GM19023 (cell line): Measurements from ENCODE around the gene MPO.

ENCODE experiments used
- ATAC-seq: cut with Tn5 transposase; IDR thresholded peaks from one replicate; pipeline ENCODE4 v1.9.1; 2021; ENCODE audit warnings: mild to moderate bottlenecking, moderate library complexity; ENCODE audit not compliant: unreplicated experiment

MPO gene

DNA sequence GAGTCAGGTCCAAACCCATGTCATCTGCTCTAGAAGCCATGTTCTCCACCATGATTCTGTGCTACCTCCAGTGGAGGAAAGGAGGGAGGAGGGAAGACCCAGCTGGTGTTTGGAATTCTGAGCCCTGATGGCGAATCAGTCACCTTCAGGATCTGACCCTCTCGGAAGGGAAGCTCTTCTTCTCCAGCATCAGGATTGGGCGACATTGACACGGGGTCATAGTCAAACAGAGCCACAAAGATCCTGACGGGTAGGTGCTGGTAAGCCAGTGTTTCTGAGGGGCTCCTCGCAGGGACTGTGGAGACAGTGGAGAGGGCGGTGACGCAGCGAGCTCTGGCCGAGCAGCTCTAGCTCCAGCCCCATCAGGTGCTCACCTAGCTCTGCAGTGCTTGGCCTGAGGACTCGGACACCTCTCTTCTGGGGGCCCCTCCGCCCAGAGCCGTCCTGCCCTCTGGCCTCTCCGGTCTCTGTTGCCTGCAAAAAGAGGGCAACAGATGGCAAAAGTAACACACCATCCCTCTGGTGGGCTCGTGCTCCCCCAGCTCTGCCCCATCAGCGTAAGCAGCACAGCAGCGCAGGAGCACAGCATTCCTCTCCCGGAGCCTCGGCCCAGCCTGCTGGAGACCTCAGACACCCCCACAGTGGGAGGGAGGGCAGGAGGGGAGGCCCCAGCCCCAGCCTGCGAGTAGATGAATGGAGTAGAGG lies 26.9 kb upstream of the MPO start:
- ATAC-seq, result no peak

DNA sequence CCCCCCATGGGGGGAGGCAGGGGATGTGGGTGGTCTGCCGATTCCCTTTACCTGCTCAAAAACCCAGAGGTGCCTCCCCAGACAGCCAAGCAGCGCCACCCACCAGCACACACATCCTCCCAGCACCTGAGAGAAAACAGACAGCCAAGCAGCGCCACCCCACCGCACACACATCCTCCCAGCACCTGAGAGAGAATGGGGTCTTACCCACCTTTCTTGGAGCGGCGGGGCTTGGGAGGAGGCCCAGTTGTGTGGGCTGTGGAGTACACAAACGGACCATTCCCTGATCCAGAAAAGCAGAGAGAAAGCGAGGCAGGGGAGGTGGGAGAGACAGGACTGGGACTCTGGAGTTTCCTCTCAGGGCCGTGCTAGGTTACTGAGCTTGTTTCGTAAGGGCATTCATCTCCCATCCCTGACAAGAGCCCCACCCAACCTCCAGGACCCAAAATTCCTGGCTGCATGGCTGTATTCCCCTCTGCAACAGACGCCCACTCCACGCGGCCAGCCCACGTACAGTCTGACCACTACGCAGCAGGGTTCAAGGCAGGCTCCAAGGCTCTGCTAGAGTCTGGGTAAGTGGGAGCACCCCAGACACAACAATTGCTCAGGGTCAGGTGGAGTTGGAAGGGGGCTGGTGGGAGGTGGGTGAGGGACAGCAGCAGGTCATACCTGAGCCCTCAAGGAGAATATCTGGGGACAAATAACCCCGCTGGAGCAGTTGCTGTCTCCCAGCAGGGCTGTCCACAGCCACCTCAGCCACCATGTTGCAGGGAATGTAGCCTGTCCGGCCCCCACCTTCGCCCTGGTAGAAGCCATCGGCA lies 25.6 kb upstream of the MPO start:
- ATAC-seq, result no peak

- no peak for ATAC-seq
These were observed 24.9 kb upstream of the MPO start for GRCh38 chr17:58305626-58306025.

- no peak for ATAC-seq
These were observed 24.2 kb upstream of the MPO start for GRCh38 chr17:58304750-58305486.

DNA sequence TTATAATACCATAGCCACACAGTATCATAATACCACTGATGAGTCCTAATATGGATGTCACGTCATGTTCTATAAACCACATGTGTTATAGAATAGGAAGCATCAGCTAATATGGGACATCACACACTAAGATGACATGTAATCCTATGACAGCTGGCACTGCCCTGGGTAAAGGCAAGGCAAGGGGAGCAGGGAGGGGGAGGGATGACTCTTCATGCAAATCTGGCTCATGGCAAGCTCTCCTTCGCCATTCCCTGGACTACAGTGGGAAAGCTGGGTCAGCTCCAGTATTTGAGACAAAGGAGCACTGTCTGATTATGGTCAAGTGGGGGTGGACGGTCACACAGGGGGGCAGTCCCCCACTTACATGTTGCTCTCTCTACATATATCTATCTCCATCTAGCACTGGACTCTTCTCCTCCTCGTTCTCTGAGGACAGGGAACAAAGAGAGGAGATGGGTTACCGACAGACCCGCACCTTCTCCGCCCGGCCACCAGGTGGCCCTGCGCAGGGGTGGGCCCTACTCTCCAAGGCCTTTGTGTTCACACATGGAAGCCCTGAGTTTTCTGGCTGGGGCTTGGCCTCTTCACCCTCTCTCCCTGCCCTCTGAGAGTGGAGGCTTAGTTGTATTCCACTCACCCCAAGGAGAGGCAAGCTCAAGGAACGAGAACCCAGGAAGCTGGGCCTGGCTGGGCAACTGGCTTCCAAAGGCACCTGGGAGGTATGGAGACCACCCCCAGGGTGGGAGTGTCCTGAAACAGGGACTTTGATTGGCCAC lies 23.4 kb upstream of the MPO start:
- no peak for ATAC-seq

- no peak for ATAC-seq
These were observed 22.3 kb upstream of the MPO start for GRCh38 chr17:58302919-58303585.

DNA sequence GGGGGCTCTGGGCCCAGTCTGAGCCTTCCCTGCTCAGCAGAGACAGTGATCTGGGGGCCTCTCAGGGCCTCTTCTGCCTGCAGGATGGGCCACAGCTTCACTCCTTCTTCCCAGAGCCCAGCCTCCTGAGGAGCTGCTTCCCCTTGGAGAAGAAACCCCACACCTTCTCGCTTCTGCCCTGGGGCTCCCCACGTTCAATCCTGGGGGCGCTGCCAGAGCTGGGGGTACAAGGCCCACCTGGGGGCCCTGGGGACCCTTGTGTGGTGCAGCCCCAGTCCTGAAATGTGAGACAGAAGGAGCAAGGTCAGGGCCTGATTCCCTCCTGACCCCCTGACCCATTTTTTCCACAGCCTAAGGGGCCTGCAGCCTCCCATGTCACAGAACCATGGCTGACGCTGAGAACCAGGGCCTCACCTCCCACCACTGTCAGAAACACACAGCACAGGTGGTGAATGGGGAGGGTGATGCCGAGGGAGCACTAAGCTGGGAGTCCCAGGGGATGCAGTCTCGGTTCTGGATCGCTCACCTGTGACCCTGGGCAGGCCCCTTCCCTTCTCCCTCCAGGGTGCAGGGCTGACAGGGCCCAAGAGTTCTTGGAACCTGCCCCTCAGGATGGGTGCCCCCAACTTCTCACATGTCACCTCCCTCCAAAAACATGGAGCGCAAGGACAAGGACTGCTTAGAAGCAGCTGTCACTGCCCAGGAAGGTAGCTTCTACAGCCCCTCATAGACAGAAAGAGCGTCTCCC lies 21.6 kb upstream of the MPO start:
- no peak for ATAC-seq

DNA sequence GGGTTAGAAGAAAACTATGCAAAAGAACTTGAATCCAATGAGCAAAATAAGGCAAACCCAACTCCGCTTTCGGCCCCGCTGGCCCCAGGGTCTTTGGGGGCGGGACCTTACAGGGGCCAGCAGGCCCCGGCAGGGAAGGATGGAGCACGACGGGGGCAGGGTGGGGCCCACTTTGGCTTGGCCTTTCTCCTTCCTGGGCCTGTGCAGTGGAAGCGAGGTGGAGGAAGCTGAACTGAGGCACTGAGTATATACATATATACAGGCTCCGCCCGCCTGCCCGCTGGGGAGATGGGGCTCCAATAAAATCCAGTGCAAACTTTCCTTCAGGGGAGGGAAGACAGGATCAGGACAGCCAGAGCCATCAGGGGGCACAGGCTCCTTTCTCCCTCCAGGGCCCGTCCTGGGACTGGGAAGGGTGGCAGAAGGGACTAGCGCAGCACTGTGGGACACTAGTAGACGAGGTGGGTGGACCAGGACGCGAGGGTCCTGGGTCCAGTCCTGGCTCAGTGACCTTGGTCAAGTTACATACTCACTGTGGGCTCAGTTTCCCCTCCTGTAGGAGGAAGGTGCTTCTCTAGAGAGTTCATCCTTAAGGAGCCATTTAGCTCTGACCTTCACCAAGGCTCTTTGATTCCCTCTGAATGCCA lies 20.9 kb upstream of the MPO start:
- ATAC-seq, result no peak

DNA sequence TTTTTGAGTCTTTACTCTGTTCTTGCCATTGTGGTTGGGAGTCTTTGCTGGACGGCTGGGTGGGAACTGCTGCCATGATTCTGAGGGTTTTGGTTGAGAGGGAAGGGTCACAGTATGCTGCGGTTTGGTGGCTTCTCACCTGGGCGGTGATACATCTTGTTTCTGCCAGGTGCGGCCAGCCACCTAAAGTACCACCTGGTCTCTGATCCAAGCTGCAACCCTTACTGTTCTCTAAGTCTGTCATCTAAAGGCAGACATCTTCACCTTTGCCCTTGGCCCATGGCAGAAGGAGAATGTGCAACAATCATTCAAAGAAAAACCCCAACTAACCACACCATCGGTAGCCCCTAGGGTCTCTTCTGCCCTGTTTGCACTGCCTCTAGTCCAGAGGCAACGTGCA lies 19.6 kb upstream of the MPO start:
- no peak for ATAC-seq

DNA sequence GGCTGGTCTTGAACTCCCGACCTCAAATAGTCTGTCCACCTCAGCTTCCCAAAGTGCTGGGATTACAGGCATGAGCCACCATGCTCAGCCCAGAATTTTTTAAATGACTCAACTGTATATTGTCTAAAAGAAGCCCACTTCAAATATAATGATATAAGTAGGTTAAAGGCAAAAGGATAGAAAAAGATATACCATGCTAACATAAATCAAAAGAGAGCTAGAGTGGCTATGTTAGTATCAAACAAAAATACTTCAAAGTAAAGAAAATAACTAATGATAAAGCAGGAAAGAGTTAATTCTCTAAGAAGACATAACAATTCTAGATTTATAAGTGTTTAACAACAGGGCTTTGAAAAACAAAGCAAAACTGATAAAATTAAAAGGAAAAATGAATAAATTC lies 13.3 kb upstream of the MPO start:
- ATAC-seq, result no peak

DNA sequence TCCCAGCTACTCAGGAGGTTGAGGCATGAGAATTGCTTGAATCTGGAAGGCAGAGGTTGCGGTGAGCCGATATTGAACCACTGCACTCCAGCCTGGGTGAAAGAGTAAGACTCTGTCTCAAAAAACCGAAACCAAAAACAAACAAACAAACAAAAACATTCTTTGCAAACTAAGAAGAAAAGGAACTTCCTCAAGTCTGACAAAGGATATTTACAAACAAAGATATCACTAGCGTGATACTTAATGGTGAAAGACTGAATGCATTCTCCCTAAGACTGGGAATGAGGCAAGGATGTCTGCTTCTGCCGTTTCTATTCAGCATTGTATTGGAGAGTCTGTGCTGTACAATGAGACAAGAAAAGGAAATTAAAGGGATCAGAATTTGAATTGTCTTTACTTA lies 10.5 kb upstream of the MPO start:
- no peak for ATAC-seq

DNA sequence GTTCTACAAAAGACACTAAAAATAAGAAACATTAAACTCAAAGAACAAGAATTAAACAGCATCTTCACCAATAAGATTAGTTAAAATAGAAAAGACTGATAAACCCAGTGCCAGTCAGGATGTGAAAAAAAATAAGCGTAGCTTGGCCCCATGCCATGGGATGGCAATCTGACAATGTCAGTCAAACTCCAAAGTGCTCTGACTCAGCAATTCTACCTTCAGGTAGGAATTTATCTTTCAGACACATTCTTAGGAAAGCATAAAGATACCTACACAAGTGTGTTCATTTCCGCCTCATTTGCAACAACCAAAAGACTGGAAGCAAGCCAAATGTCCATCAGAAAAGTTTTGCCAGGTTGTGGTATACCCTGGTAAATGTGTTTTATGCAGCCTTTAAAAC lies 9.1 kb upstream of the MPO start:
- no peak for ATAC-seq

GRCh38 chr17:58285422-58285810 lies 4.7 kb upstream of the MPO start:
- no peak for ATAC-seq

GRCh38 chr17:58284613-58285421 lies 4.1 kb upstream of the MPO start:
- no peak for ATAC-seq

DNA sequence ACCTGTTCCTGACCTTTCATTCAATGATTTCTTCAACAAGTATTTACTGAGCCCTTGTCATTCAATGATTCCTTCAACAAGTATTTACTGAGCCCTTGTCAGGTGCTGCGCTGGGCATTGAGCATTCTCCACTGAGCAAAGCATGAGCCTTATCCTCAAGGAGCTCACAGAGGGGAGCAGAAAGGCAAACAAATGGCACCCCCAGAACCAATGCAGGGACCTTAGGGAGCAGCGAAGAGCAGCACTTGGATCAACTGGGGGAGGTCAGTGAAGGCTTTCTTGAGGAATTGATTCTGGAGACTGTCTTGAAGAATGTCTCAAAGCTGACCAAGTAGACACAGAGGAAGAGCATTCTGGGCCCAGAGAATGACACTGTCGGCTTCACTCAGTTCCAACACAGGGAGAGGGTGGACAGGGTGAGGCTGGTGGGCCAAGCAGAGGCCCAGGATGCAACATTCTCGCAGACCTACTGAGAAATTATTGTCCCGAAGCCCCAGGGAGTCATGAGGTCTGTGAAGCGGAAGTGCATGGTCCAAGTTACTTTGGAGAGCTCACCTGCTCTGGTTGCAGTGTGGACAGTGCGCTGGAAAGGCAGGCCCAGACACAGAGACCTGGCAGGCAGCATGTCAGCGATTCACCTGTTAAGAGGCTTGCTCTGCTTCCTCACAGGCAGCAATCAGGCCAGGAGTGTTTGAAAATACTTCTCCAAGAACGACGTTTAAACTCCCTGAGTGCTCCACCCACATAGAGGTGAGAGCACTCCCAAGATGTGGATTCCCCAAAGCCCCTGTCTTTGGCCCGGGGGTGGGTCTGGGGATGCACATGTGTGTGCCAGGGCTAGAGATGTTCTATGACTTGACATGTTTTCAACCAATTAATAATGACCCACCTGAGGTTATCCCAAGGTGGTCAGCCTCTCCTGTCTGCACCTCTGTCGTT lies 3.2 kb upstream of the MPO start:
- ATAC-seq, result no peak

DNA sequence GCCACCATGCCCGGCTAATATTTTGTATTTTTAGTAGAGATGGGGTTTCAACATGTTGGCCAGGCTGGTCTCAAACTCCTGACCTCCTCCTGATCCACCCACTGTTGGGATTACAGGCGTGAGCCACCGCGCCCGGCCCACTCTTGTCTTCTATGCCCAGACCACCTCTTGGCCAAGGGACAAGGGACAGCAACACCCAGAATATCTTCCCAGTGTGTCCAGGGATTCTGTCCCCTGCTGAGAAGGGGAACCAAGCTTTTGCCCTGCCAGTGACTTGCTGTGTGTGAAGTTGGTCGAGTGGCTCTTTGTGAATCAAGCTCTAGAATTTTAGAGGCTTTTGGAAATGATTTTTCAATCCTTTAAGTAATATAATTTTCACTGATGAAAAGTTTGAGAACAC lies 1.7 kb upstream of the MPO start:
- ATAC-seq, result no peak

GRCh38 chr17:58281511-58282011 lies 826 bp upstream of the MPO start:
- no peak for ATAC-seq
